ENCODE results near the gene BAHCC1.

BAHCC1 gene

DNA sequence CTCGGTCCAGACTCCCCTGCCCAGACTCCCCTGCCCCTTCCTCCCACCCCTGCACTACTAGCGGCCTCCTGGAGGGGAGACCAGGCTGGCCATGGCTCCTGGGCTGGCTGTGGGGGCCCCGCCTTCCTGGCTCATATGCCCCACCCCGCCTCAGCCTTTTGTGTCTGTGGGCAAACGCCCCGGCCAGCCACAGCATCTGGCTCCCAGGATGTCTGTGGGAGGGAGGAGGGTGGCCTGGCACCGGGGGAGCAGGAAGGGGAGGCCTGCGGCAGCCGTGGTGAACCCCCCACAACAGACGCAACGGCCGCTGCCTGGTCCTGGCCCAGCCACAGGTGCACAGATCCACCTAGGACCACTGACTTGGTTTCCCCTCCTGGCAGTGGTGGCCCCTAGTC is 32.9 kb downstream of the BAHCC1 start:
- DNase-seq = no peak

DNA sequence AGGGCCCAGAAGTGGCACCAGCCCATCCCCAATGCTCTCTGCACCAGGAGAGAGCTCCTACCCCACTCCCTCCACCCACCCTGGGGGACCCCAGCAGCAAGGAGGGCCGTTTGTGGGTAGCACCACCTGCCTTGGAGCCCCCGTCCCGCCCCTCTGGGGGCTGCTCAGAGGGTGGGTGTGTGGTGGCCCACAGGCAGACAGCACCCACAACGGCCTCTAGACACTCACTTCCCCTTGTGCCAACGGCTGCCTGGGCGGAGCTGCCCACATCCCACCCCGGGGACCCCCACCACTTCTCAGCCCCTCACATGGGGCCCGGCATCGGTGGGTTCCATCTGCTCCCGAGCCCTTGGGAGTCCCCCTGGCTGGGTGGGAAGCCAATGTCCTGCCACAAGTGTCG is 33.3 kb downstream of the BAHCC1 start:
- no peak for DNase-seq

DNA sequence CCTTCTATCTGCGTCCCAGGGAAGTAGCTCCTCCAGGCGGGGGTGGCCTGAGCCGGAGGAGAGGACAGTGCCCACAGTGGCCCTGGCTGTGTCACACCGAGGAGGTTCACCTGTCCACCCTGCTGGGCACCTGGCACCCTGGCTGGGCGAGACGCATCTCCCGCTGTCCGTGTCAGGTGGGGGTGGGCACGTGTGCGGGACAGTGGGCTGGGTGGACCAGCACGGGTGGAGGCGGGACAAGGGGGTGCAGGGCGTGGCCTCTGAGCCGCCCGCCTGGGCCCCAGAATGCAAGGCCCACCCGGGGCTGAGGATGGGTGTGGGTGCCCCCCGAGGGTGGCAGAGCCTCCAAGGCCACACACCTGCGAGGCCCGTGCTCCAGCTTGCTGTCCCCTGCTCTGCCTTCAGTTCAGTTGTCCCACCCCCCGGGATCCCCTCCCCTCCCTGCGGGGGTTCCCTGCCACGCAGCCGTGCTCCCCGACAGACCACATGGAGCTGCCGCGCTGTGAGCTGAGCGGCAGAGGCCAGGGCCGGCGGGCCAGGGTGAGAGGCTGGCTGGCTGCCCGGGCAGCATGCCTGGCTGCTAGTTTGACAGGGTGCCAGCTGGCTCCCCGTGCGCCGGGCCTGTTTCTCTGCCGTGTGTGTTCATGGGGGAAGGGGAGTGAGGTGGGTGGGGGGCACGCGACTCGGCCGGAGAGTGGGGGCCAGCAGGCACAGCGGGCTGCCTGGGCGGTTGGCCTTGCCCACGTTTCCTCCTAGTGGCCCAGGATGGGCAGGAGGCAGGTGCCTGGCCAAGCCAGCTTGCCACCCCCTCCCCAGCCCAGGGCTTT is 33.9 kb downstream of the BAHCC1 start:
- no peak for DNase-seq

DNA sequence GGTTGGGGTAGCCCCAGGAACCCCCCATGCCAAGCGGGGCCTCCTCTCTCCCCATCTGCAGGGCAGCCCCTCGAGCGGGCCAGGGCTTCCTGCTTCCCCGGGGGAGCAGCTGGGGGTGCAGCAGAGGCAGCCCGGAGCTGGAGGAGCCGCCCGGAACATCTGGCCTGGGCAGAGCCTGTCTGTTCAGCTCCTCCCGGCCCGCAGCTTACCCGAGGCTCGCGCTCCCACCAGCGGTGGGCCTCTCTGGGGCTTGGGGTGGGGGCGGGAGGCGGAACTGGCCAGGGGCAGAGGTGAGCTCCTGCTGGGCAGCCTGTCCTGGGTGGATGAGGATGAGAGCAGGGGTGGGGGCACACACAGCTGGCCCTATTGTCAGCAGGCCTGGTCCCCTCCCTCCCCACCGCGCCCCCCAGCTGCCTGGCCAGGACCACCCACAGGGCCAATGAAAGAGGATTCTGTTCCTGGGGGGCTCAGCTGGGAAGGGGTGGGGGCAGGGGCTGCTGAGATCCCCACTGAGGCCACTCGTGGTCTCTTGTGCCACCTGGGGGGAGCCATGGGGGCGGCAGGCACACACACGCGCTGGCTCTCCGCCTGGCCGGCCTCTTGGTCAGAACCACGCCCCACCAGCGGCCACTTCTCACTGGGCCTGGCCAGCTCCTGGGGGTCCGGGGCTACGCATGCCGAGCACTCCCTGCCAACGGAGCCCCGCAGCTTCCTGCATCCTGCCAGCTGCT is 34.7 kb downstream of the BAHCC1 start:
- DNase-seq = no peak

DNA sequence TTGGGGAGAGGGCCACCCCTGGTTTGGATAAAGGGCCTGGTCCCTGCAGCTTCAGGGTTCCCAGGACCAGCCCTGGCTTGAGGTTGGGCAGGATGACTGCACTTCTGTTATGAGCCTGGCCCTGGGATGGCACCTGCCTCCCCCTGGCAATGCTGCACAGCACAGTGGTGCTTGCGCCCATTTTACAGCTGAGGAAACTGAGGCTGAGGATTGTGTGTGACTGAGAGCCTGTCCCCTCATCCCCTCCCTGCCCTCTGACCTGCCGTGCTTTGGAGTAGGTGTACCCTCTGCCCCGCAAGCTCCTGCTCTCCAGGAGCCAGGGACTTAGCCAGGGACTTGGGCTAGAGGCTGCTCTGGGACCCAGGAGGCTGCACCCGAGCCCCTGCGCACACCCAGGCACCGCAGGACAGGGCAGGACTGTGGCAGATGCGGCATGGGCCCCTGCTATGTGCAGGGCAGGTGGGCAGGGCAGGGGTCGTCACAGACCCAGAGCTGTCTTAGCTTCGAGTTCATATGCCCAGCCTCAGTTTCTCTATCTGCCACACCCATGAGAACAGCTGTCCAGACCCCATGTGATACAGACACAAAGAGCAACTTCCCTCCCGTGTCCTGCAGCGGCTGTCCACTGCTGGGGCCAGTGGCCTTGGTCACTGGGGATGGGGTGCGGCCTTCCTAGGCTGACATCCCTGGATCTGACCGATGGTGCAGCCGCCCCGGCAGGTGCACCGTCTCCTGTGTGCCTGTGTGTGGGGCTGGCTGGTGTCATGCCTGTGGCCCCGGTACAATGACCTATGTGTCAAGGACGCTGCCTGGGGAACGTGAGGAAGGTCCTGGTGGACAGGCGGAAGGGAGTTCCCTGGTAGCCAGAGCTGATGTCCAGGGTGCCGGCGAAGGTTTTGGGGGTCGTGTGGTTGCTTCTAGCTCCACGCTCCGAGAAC is 36.6 kb downstream of the BAHCC1 start:
- no peak for DNase-seq

DNA sequence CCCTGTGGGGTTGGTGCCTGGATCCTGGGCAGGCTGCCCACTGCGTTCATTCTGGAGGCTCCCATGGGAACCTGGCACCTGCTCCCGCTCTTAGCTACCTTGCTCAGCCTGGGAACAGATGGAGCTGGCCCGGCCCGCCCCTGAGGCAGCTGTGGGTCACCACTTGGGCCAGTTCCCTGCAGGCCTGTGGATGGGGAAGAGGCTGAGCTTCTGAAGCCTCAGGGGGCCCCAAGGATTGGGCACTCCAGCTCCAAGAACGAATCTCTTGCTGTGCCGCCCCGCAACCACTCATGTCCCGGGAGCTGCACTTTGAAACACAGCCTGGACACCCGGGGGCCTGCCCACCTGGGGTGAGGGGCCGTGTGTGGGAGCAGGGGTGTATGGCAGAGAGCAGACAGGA is 37.7 kb downstream of the BAHCC1 start:
- no peak for DNase-seq

DNA sequence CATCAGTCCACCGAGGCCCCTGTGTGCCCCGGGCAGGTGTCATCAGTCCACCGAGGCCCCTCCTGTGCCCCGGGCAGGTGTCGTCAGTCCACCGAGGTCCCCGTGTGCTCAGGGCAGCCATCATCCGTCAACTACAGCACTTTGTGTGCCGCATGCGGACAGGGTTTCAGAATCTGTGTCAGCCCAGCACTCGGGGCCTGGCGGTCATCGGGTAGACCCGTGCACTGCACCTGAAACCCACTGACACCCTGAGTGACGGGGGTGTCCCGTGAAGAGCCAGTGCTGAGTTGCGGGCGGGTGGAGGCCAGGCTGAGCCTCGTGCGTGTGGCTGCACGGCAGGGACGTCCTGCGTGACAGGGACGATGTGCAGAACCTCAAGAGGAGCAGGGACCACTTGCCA is 38.4 kb downstream of the BAHCC1 start:
- DNase-seq = no peak

DNA sequence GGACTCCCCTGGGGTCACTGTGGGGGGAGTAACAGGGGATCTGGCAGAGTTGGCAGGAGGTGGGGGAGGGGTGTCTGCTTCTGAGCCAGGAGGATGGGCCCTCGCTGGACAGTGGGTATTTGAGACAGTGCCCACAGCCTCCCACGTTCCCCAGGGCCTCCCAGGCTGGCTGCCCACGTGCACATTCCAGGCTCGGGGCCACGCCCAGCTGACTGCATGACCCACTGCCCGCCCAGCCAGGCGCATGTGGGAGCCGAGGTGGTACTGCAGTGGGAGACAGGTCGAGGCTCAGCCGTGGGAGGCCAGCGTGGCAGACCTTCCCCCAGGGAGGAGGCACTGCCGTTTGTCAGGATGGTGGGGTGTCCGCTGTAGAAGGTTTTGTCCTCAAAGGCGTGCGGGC is 38.8 kb downstream of the BAHCC1 start:
- DNase-seq = no peak

DNA sequence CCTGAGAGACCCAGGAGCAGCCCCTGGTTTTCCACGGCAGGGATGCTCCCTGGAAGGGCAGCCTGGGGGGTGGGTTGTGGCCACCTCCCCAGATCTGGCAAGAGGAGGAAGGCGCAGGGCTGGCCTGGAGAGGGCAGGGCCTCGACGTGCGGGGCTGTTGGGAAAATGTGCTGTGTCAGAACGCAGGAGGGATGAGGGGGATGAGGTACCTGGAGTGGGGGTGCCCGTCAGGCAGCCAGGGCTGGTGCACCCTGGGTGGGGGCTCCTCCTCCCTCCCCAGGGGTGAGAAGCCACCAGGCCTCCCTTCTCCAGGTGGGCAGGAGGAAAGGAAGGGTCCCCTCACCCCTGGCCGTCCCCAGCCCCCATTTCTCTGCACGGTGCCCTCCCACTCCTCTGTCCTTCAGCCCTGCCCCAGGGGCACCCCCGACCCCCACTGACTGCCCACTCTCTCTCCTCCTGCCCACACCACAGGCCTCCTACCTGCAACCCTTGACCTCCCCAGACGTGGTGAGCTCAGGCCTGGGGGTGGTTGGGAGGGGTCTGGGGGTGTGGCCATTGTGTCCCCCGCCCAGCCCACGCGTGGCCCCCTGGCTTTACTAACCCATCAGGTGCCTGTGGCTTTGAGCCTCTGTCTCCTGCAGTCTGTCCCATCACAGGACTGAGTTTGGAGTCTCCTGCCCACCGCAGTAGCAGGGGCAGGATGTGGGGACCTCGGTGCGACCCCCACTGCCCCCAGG is 39.6 kb downstream of the BAHCC1 start:
- DNase-seq = no peak

DNA sequence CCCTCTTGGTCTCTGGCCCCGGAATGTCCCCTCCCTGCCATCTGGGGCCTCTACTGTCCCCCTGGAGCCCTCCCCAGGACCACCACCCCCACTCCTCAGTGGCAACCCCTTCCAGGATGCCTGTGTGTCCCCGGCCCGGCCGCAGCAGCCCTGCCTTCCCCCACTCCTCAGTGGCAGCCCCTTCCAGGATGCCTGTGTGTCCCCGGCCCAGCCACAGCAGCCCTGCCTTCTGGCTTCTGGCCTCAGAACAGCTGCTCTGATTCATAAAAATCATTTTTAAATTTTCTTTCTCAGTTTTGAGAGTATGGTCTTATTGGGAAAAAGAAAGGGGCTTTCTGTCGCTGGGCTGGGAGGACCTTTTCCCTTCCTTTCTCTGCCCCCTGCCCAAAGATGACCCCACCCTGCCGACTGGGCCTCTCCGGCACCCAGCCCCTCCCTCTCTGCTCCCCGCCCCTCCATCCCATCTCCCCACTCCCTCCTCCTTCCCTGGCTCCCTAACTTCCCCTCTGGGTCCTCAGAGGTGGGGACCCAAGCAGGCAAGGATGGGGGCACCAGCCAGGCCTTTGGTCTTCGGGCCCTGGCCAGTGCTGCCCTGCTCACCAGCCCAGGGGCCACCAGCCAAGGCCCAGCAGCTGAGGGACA is 40.5 kb downstream of the BAHCC1 start:
- DNase-seq = no peak

DNA sequence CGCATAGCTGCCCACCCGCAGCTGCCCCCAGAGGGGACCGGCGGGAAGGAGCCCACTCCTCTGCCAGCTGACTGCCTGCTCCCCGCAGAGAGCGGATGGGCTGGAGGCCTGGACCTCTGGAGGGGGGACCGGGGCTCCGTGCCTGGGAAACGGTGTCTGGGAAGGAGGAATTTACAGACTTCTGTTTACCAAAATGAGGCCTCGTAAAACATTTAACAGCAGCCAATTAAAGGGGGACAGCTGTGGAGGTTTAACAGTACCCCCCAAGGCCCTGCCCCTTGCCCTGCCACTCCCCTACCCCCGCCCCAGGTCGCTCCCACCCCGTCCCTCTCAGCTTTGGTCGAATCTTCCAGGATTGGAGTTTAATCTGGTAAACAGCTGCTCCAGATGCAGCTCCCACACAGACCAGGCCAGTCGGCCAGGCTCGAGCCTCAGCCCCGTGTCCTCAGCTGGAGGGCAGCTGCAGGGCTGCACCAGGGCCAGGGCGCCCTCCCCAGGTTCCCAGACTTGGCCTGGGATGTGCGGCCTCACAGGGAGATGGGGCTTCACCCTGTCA is 41.1 kb downstream of the BAHCC1 start:
- no peak for DNase-seq

DNA sequence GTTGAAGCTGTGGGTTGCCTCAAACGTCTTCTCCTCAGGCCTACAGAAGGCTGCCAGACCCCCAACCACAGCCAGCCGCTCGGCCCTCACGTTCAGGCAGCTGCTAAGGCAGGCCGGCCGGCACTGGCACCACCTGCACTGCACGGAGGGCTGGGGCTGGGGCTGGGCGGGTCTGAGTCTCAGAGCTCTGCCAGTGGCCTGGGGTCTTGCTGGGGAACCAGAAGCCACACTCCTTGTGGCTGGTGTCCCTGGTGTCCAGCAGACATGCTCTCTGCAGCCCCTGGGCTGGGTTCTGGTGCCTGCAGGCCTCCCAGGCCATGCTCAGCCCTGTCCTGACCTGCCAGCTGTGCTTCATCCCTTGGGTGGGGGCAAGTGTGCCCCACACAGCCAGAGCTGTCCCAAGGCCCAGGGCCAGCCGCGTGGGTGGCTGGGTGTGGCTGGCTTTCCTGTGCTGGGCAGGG is 42.0 kb downstream of the BAHCC1 start:
- no peak for DNase-seq

DNA sequence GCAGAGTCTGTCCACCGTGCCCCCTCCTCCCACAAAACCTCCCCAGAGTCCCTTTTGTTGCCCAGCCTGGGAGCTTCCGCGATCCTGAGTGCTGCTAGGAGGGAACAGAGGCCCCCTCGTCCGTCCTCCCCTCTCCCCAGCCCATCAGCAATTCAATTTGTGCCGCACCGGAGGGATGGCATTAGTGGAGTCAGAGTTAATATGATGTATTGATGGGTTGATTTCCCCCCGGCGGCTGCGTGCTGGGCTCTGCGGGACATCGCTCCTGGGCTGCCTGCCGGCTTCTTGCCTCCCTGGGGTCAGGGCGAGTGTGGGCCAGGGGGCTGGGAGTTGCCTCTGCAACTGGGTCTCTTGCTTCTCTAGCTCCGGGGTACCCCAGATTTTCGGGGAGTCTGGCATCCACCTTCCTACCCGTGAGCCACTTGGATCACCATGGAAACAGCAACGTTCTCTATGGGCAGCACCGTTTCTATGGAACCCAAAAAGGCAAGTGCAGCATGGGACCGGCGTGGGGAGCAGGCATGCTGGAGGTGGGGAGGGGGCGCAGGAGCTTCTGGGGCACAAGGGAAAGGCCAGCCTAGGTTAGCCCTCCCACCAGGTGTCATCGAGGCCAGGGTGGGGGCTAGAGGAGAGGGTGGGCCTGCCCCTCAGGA is 42.9 kb downstream of the BAHCC1 start:
- DNase-seq = no peak

DNA sequence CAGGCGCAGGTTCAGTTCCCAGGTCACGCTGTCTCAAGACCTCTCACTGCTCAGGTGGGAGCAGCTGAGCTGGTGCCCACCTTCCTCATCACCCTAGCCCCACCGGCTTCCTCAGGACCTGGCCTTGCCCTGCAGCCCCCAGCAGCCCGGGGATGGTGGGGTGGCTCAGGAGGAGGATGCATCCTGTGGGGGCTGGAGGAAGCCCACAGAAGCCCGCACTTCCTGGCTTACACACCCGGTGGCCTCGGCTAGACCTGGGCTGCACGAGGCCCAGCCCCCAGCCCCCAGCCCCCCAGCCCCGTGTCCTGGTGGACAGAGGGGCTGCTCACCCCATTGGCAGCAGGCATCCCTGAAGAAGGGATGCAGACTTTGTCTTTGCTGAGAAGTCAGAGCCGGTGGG is 43.4 kb downstream of the BAHCC1 start:
- no peak for DNase-seq

DNA sequence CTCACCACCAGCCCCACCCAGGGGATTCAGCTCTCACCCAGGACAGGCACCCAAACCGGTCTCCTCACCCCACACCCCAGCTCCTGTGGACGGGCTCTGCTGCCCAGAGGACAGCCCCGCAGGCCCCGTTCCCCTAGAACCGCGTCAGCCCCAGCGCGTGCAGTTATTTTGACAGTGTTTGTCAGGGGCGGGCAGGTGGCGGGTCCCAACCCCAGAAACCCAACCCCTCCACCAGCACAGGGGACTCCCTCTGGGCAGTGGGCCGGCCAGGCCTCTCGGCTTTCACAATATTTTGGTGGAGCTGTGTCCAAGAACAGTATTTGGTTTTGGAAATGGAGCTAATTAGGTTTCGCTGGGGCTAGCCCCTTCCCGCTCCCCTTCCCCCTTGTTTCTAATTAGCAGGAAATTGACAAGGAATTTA is 44.8 kb downstream of the BAHCC1 start:
- no peak for DNase-seq

DNA sequence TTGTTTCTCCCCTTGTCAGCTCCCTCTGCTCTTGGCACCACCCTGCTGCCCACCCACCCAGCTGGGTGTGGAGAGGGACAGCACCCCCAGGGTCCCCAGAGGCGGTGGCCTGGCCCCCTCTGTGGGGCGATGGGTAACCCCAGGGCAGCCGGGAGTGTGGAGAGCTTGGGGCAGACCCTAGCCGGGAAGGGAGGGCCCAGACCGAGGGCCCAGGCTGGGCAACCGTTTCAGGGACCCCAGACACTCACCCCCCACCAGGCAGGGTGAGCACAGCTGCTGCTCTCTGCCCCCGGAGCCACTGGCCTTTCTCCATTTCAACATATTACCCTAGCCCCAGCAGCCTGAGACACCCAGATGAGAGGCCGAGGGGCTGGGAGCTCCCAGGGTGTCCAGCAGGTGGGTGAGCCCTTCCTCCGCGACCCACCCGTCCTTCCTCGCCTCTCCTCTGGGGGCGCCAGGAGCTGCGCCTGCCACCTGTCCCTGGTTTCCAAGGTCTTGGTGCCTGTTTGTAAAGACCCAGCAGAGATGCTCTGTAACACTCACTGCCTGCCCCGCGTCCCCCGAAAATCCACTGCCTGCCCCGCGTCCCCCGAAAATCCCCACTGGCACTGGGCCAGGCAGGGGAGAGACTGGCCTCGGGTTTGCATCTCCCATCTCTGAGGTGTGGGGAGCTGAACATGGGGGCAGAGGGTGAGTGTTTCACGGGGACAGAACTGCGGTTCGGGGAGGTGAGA is 45.4 kb downstream of the BAHCC1 start:
- no peak for DNase-seq

DNA sequence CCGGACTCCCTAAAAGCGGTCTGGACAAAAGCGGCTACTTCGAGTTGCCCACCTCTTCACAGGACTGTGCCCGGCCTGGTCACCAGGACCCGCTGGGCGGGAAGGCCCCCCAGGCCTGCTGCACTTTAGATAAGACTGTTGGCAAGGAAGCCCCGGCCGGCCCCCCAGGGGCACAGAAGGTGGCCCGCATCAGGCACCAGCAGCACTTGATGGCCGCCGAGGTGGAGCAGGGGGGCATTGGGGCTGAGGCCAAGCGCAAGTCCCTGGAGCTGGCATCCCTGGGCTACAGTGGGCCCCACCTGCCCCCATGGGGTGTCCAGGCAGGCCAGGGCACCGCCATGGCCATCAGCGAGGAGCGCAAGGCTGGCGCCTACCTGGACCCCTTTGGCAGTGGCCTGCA is 47.5 kb downstream of the BAHCC1 start:
- no peak for DNase-seq

DNA sequence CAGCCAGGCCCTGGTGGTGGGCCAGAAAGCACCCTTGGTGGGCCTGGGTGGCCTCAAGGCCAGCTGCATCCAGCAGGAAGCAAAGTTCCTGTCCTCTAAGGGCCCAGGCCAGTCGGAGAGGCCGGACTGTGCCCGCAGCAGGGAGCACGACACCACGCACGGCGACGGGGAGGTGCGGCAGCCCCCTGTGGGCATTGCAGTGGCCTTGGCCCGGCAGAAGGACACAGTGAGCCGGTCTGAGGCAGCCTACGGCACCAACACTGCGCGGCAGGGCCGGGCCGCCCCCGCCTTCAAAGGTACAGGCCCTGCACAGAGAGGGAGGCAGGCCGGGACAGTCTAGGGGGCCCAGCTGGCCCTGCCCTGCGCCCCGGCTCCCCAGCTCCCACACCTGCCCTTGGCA is 48.0 kb downstream of the BAHCC1 start:
- DNase-seq = no peak

DNA sequence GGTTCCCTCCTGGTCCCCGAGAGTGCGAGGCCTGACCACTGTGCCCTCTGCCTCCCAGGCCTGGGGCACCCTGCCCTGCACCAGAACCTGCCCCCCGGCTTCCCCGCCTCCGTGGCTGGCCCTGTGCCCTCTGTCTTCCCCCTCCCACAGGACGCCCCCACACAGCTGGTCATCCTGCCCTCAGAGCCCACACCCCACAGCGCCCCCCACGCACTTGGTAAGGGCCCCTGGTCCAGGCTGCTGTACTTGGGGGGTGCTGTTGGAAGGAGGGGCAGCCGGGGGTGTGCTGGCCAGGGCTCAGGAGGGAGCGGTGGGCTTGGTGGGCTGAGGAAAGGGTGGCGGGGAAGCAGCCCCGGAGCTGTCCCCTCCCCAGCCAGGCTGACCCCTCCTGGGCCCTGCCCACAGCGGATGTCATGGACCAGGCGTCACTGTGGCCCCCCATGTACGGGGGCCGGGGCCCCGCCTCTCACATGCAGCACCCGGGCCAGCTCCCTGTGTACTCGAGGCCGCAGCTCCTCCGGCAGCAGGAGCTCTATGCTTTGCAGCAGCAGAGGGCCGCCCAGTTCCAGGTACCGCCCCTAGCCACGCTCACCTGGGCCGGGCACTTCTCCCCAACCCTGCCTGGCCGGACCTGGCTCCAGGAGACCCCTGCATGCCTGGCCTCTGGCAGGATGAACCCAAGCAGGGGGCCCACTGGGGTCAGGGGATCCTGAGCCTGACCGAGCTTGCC is 49.5 kb downstream of the BAHCC1 start:
- DNase-seq = no peak

All from CD4-positive, alpha-beta T cell treated with Interleukin-15 for 1 hour (primary cell).